ENCODE data around the gene OBSCN.

The OBSCN gene

DNA sequence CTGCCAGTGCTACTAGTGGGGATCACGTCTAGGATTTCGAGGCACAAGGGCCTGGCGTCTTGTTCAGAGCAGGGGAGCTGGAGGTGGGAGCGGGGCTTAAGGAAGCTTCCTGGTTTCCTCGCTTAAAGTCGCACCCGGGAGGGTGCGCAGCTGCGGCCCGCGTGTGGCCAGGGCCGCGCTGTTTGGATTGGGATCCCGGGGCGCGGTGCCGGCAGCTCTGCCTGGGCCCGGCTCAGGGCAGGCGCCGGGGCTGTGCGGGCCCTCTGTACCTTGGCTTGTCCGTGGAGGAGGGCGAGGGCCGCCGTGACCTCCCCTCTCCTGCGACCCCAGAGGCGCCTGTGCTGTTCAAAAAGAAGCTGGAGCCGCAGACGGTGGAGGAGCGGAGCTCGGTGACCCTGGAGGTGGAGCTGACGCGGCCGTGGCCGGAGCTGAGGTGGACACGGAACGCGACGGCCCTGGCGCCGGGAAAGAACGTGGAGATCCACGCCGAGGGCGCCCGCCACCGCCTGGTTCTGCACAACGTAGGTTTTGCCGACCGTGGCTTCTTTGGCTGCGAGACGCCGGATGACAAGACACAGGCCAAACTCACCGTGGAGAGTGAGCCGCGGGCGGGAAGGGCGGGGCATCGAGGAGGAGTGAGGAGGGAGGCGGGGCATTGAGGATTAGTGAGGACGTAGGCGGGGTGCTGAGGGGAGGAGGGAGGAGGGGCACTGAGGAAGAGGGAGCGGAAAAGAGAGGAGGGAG, 67.8 kb downstream of the OBSCN start:
- TF ChIP-seq, protein P1, sequence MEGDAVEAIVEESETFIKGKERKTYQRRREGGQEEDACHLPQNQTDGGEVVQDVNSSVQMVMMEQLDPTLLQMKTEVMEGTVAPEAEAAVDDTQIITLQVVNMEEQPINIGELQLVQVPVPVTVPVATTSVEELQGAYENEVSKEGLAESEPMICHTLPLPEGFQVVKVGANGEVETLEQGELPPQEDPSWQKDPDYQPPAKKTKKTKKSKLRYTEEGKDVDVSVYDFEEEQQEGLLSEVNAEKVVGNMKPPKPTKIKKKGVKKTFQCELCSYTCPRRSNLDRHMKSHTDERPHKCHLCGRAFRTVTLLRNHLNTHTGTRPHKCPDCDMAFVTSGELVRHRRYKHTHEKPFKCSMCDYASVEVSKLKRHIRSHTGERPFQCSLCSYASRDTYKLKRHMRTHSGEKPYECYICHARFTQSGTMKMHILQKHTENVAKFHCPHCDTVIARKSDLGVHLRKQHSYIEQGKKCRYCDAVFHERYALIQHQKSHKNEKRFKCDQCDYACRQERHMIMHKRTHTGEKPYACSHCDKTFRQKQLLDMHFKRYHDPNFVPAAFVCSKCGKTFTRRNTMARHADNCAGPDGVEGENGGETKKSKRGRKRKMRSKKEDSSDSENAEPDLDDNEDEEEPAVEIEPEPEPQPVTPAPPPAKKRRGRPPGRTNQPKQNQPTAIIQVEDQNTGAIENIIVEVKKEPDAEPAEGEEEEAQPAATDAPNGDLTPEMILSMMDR (IDR thresholded peaks at IDR 0.05; ENCODE audit: borderline replicate concordance, control extremely low read depth, extremely low read depth, insufficient read depth, missing control alignments), result no peak
- DNase-seq (ENCODE audit: low spot score), result peak; percentile 89
- in situ Hi-C loops (cut with MboI; ENCODE audit: low sequenced_read_pairs, unreplicated experiment), result no loop called here

DNA sequence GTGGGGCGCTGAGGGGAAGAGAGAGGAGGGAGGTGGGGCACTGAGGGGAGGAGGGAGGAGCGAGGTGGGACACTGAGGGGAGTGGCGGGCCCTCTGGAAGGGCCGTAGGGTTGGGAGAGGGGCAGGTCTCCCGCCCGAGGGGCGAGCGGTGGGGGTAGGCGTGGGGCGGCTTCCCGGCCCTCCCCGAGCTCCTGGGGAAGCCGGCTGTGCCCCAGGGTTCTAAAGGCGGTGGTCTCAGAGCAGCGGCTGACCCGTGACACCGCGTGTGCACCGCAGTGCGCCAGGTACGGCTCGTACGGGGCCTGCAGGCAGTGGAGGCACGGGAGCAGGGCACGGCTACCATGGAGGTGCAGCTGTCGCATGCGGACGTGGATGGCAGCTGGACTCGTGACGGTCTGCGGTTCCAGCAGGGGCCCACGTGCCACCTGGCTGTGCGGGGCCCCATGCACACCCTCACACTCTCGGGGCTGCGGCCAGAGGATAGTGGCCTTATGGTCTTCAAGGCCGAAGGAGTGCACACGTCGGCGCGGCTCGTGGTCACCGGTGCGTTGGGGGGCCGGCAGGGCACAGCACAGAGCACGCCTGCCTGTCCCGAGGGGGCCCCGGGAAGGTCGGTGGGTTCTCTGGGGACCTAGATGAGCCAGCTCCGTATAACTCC, 68.5 kb downstream of the OBSCN start:
- in situ Hi-C loops (cut with MboI; ENCODE audit: low sequenced_read_pairs, unreplicated experiment), result no loop called here
- TF ChIP-seq, protein P1 (IDR thresholded peaks at IDR 0.05; ENCODE audit: borderline replicate concordance, control extremely low read depth, extremely low read depth, insufficient read depth, missing control alignments), result no peak
- DNase-seq (ENCODE audit: low spot score), result no peak

DNA sequence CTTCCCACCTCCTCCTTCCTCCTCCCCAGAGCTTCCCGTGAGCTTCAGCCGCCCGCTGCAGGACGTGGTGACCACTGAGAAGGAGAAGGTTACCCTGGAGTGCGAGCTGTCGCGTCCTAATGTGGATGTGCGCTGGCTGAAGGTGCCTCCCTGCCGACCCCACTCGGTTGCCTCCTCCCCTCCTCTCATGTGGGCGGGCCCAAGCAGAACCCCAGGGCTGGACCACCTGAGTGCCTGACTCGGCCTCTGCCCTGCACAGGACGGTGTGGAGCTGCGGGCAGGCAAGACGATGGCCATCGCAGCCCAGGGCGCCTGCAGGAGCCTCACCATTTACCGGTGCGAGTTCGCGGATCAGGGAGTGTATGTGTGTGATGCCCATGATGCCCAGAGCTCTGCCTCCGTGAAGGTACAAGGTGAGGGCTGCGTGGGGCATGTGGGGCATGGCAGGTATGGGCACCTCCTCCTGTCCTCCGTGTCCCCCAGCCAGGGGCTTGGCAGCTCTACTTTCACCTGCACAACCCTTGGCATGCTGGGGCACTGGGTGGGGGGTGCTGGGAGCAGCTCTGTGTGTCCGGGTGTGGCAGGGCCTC, 69.2 kb downstream of the OBSCN start:
- in situ Hi-C loops (cut with MboI; ENCODE audit: low sequenced_read_pairs, unreplicated experiment), result no loop called here
- TF ChIP-seq, protein P1 (IDR thresholded peaks at IDR 0.05; ENCODE audit: borderline replicate concordance, control extremely low read depth, extremely low read depth, insufficient read depth, missing control alignments), result no peak
- DNase-seq (ENCODE audit: low spot score), result no peak

DNA sequence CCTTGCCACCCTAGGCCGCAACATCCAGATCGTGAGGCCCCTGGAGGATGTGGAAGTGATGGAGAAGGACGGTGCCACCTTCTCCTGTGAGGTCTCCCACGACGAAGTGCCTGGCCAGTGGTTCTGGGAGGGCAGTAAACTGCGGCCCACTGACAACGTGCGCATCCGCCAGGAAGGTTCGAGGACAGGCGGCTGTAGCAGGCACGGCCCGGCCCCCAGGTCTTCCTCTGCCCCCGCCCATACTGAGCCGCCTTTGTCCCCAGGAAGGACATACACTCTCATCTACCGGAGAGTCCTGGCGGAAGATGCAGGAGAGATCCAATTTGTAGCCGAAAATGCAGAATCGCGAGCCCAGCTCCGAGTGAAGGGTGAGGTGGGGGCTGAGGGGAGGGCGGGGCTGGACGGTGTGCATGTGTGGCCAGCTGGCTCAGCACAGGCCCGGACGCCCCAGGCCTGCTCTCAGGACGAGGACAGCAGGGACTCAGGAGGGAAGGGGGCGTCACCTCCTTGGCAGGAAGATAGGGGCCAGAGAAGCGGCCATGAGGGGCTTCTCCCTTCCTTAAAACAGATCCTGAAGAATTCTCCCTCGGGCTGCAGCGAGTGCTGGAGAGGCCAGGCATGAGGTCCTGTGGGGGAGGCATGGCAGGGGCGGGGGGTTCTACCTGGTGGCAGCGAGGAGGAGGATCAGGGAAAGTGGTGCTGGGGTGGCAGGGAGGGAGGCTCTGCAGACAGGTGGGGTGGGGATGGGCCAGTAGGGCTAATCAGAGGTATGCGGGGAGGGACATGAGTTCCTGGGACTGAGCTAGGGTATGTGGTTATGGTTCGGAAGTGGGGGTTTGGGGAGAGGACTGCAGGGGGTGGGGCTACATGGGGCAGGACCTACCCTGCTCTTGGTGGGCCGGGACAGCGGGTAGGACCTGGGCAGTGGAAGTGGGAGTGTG, 69.9 kb downstream of the OBSCN start:
- in situ Hi-C loops (cut with MboI; ENCODE audit: low sequenced_read_pairs, unreplicated experiment), result no loop called here
- DNase-seq (ENCODE audit: low spot score), result no peak
- TF ChIP-seq, protein P1 (IDR thresholded peaks at IDR 0.05; ENCODE audit: borderline replicate concordance, control extremely low read depth, extremely low read depth, insufficient read depth, missing control alignments), result no peak

DNA sequence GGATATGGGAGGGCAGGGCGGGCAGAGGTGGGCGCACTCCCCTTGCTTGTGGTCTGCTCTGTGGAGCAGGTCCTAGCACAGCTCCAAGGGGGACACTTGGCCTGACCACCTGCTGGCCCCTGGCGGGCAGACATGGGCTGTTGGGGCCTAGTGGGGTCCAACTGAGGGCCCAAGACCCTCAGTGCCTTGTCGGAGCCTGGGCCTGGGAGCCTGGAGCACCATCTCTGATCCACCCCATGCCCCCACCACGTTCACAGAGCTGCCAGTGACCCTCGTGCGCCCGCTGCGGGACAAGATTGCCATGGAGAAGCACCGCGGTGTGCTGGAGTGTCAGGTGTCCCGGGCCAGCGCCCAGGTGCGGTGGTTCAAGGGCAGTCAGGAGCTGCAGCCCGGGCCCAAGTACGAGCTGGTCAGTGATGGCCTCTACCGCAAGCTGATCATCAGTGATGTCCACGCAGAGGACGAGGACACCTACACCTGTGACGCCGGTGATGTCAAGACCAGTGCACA, 70.6 kb downstream of the OBSCN start:
- in situ Hi-C loops (cut with MboI; ENCODE audit: low sequenced_read_pairs, unreplicated experiment), result no loop called here
- TF ChIP-seq, protein P1 (IDR thresholded peaks at IDR 0.05; ENCODE audit: borderline replicate concordance, control extremely low read depth, extremely low read depth, insufficient read depth, missing control alignments), result no peak

More for the DNA sequence above, 70.6 kb downstream of the OBSCN start:
- no peak for DNase-seq (ENCODE audit: low spot score)
